ENCODE data around the gene LRRC36. TPM values are rescaled to one million over a fixed set of nuclear protein-coding genes. Genes with fewer than 3 reads are reported as not detected.

The LRRC36 gene
- total RNA-seq, 2 experiments from 2014 or later, result not detected

DNA sequence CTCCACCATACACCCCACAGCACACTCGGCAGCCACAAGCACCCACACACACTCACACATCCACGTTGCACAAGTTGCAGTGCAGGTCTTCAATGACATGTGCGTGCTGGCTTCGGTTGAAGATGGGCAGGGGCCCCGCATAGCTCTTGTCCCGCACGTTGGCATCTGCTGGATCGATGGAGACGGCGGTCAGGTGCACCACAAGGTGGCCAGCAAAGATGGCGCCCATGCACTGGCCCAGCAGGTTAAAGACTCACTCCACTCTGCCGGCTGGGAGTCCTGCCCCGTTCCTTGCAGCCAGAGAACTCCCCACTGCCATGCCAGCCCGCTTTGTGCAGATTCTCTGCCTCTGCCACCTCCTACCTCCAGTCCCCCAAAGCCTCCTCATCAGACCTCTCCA lies 74.3 kb downstream of the LRRC36 start:
- H3K9me3 Mint-ChIP-seq (ENCODE audit: insufficient read depth), result no peaks in the 10 kb centered on the region
- ATAC-seq, result no peak
- no peak overlapping the region for H3K27ac Mint-ChIP-seq
- no peak for DNase-seq
- CTCF ChIA-PET, result interaction anchor here (1.3 to 5.0 kb wide), 2 partner anchors 12 to 140 kb away, joined by 3 to 34 read pairs; no protein-coding TSS in a partner anchor
- no peak overlapping the region for H3K4me3 Mint-ChIP-seq
- H3K27me3 Mint-ChIP-seq (ENCODE audit: low read depth), result peaks cover 10% of the 10 kb centered on the region
- no peaks in the 10 kb centered on the region for H3K36me3 Mint-ChIP-seq (ENCODE audit: low read depth)
- no peaks in the 10 kb centered on the region for H3K4me1 Mint-ChIP-seq (ENCODE audit: low read depth)
- POLR2A ChIA-PET, result no interaction called here

DNA sequence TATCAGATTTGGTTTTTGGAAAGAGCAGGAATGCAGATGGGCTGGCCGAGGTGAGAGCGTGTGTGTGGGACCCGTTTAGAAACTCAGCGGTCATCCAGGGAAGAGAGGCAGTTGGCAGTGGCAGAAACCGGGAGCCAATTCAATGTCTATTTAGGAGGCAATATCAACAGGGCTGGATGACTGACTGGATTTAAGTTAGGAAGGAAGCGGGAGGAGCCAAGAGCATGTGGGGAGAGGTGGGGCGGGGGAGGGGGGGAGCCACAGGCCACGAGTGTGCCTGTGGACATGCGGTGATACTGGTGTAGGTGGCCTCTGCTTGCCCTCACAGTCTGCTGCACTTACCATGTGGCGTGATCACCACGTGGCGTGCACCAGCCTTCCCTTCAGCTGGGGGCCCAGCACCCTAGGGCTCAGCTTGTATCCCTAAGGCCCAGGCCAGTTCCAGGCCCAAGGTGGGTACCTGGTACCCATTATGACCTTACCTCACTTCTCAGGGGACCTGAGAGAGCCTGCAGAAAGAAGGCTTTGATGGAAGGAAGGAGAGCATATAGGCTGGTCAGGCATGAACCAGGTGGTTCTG lies 77.5 kb downstream of the LRRC36 start:
- H3K27me3 Mint-ChIP-seq (ENCODE audit: low read depth), result peaks cover 10% of the 10 kb centered on the region

DNA sequence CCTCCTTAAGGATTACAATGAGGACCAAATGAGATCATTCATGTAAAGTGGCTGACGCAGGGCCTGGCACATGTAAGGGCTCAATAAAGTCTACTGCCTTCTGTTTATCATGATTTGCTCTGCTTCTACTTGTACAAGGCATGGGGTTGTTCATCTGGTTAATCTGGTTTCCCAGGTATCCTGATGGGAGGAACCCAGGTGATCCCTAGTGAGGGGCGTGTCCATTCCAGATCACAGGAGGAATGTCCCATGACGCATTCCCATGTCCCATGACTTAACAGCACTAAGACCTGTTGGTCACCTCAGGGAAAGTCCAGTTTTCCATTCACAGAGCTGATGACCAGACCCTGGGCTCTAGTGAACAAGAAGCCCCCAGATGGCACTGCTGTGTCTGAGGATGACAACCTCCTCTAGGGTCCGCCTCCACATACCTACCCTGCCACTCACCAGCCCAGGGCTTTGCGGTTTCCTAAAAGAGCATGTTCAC lies 78.2 kb downstream of the LRRC36 start:
- DNase-seq (no peak), ATAC-seq (no peak)
- no peaks in the 10 kb centered on the region for H3K9me3 Mint-ChIP-seq (ENCODE audit: insufficient read depth)
- H3K27me3 Mint-ChIP-seq (ENCODE audit: low read depth), result peaks cover 10% of the 10 kb centered on the region
- no peak overlapping the region for H3K27ac Mint-ChIP-seq
- POLR2A ChIA-PET, result no interaction called here
- CTCF ChIA-PET, result interaction anchor here (1.3 kb wide), 1 partner anchor 23 kb away, joined by 3 read pairs; no protein-coding TSS in a partner anchor
- H3K4me1 Mint-ChIP-seq (ENCODE audit: low read depth), result no peaks in the 10 kb centered on the region
- H3K36me3 Mint-ChIP-seq (ENCODE audit: low read depth), result no peaks in the 10 kb centered on the region
- H3K4me3 Mint-ChIP-seq, result no peak overlapping the region

More for the DNA sequence above, 77.5 kb downstream of the LRRC36 start:
- POLR2A ChIA-PET, result no interaction called here
- Mint-ChIP-seq H3K36me3 (ENCODE audit: low read depth) (no peaks in the 10 kb centered on the region), H3K27ac (no peak overlapping the region), H3K4me3 (no peak overlapping the region), H3K9me3 (ENCODE audit: insufficient read depth) (no peaks in the 10 kb centered on the region), H3K4me1 (ENCODE audit: low read depth) (no peaks in the 10 kb centered on the region)
- no peak for DNase-seq
- CTCF ChIA-PET, result interaction anchor here (1.3 kb wide), 1 partner anchor 24 kb away, joined by 3 read pairs; no protein-coding TSS in a partner anchor
- no peak for ATAC-seq

DNA sequence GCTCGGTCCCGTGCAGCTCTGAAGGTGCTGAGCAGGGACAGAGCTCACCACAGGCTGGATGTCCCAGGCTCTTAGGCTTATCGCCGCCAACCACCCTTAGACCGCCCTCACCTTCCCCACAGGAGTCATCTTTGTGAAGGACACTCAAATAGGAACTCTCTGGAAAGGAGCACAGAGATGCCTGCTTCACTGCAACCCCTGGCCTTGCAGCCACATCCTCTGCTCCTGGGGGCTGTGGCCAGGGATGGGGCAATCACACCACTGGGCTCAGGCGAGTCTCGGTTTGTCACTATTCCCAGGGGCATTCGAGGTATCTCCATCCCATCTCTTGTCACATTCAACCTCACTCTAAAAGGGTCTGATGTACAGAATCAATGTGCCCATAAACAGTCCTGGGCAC lies 78.7 kb downstream of the LRRC36 start:
- Mint-ChIP-seq H3K36me3 (ENCODE audit: low read depth) (no peaks in the 10 kb centered on the region), H3K27me3 (ENCODE audit: low read depth) (peaks cover 10% of the 10 kb centered on the region), H3K4me3 (no peak overlapping the region), H3K9me3 (ENCODE audit: insufficient read depth) (no peaks in the 10 kb centered on the region), H3K4me1 (ENCODE audit: low read depth) (no peaks in the 10 kb centered on the region), H3K27ac (no peak overlapping the region)
- DNase-seq (no peak), ATAC-seq (no peak)
- ChIA-PET CTCF (interaction anchor here (0.6 to 1.3 kb wide), 2 partner anchors 23 to 181 kb away, joined by 3 to 4 read pairs; no protein-coding TSS in a partner anchor), POLR2A (no interaction called here)

DNA sequence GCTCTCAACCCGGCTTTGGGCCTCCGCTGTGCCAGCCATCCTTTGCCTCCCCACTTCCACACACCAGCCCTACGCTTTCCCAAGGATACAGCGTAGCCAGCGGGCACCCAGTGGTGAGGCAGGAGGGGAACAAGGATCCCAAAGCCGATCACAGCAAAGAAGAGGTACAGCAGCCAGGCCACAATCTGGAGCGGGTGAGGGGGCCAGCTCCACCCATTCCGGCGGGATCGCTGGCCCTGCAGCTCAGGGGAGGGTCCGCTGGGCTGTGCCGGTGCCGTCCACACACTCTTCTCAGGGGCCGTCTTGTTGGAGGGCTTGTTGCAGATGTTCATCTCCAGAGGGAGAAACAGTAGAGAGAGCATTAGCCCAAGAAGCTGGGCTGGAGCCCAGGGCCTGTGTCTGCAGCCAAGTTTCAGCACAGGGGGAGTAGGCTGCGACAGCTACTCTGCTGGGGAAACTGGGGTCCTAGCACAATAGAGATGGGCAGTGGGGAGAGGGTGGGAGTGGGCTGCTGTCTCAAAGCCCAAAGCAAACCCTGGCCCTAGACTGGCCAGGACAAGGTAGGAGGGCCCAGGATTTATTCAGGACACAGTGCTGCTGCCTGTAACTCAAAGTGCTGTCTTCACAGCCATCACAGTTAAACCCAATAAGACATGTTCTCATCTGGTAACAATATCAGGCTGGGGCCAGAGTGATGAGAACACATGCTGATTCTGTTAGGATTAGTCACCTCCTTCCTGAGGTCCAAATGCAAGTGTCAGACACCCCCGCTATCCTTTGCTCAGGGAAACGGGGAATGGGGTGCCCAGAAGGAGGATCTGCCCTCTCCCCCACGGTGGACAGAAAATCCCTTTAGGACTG lies 79.7 kb downstream of the LRRC36 start:
- Mint-ChIP-seq H3K9me3 (ENCODE audit: insufficient read depth) (no peaks in the 10 kb centered on the region), H3K36me3 (ENCODE audit: low read depth) (no peaks in the 10 kb centered on the region), H3K4me3 (no peak overlapping the region), H3K4me1 (ENCODE audit: low read depth) (no peaks in the 10 kb centered on the region), H3K27me3 (ENCODE audit: low read depth) (peaks cover 9% of the 10 kb centered on the region), H3K27ac (no peak overlapping the region)
- ATAC-seq, result no peak
- CTCF ChIA-PET, result no interaction called here
- POLR2A ChIA-PET, result no interaction called here
- no peak for DNase-seq

DNA sequence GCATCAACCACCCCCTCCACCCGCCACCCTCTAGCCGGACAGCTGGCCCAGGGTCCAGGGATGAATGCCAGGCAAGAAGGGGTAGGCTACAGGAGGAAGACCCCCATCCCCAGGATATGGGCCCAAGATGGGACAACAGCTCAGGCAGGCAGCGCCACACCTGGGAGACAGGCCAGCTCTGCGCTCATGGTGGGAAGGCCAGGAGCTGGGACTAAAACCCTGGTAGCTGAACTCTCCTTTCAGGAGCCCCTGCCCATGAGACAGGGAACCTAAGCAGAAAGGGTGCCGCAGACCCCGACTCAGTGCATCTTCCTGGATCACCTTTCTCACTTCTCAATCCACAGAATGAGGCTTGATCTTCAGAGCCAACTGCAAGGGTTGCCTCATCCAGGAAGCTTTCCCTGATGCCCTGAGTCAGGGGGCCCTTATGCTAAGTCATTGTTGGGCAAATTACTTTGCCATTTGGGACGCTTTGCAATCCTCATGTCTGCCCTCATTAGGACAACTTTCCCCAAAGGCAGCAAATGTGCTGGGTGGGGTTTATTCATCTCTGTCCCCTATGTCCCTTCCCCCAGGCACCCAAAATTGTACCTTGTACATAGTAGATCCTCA lies 80.7 kb downstream of the LRRC36 start:
- POLR2A ChIA-PET, result no interaction called here
- no peak for ATAC-seq

DNA sequence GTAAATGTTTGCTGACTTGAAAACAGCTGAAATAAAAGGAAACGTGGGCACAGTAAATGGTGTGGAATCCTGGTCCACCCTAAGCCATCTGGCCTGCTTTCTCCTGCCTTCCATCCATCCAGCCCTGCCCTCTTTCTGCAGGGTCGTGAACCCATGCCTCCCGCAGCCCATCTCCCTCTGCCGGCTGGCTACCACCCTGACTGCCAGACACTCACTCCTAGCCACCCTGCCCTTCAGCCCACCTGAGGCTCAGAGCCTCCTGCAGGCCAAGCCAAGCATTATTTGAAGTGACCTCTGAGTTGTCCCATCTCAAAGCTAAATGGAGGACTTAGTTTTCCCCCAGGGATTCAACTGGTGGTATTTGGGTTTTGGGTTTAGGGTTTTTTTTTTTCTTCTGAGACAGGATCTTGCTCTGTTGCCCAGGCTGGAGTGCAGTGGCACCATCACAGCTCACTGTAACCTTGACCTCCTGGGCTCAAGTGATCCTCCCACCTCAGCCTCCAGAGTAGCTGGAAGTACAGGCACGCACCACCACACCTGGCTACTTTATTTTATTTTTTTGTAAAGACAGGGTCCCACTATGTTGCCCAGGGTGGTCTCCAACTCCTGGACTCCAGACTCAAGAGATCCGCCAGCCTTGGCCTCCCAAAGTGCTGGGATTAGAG lies 81.3 kb downstream of the LRRC36 start:
- CTCF ChIA-PET, result interaction anchor here (0.8 to 1.0 kb wide), 2 partner anchors 20 to 147 kb away, joined by 3 read pairs; no protein-coding TSS in a partner anchor
- no peak for ATAC-seq
- POLR2A ChIA-PET, result interaction anchor here (0.6 kb wide), 1 partner anchor 30 kb away, joined by 3 read pairs; no protein-coding TSS in a partner anchor
- DNase-seq, result no peak
- H3K4me1 Mint-ChIP-seq (ENCODE audit: low read depth), result no peaks in the 10 kb centered on the region
- H3K4me3 Mint-ChIP-seq, result no peak overlapping the region
- H3K9me3 Mint-ChIP-seq (ENCODE audit: insufficient read depth), result no peaks in the 10 kb centered on the region
- H3K27ac Mint-ChIP-seq, result no peak overlapping the region
- no peaks in the 10 kb centered on the region for H3K36me3 Mint-ChIP-seq (ENCODE audit: low read depth)
- peaks cover 3% of the 10 kb centered on the region for H3K27me3 Mint-ChIP-seq (ENCODE audit: low read depth)

More for the DNA sequence above, 80.7 kb downstream of the LRRC36 start:
- H3K9me3 Mint-ChIP-seq (ENCODE audit: insufficient read depth), result no peaks in the 10 kb centered on the region
- DNase-seq, result no peak
- no peak overlapping the region for H3K4me3 Mint-ChIP-seq
- CTCF ChIA-PET, result interaction anchor here (0.8 to 1.0 kb wide), 2 partner anchors 21 to 147 kb away, joined by 3 read pairs; no protein-coding TSS in a partner anchor
- peaks cover 4% of the 10 kb centered on the region for H3K27me3 Mint-ChIP-seq (ENCODE audit: low read depth)
- H3K4me1 Mint-ChIP-seq (ENCODE audit: low read depth), result no peaks in the 10 kb centered on the region
- no peak overlapping the region for H3K27ac Mint-ChIP-seq
- H3K36me3 Mint-ChIP-seq (ENCODE audit: low read depth), result no peaks in the 10 kb centered on the region

DNA sequence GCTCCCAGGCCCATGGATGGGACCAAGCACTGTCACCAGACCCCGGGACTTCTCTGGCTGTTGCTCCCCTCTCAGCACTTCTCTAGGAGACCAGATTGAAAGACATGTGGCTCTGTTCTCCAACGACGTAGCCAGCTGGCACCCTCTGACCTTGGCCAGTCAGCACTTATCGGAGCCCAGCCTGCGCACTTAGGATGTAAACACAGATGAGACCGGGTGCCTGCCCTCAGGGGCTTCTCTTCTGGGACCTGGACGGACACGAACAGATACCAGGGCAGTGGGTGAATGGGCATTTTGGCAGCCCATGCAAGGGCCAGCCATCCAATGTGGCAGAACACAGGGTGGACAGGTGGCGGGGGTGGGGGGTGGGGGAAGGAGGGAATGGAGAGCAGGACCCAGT lies 83.0 kb downstream of the LRRC36 start:
- no peak for ATAC-seq
- ChIA-PET CTCF (no interaction called here), POLR2A (no interaction called here)
- Mint-ChIP-seq H3K36me3 (ENCODE audit: low read depth) (no peaks in the 10 kb centered on the region), H3K27ac (no peak overlapping the region), H3K27me3 (ENCODE audit: low read depth) (peaks cover 10% of the 10 kb centered on the region), H3K4me3 (no peak overlapping the region), H3K9me3 (ENCODE audit: insufficient read depth) (no peaks in the 10 kb centered on the region), H3K4me1 (ENCODE audit: low read depth) (no peaks in the 10 kb centered on the region)
- no peak for DNase-seq

DNA sequence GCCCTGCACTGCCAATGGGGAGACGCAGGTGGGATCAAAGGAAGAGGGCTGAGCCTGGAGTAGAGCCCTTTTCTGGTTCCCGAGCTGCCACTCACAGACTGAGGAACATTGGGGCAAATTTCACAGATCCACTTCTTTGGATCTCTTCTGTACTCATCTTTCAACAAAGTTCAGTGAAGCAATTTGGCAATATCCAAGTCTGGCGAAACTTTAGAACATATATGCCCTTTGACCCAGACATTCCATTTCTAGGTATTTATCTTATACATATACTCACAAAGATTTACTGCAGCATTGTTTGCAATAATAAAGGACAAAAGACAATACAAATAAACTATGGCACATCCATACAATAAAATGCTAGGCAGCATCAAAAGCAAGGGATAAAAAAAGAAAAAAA lies 84.7 kb downstream of the LRRC36 start:
- Mint-ChIP-seq H3K27me3 (ENCODE audit: low read depth) (peaks cover 15% of the 10 kb centered on the region), H3K36me3 (ENCODE audit: low read depth) (no peaks in the 10 kb centered on the region), H3K9me3 (ENCODE audit: insufficient read depth) (no peaks in the 10 kb centered on the region), H3K4me1 (ENCODE audit: low read depth) (peaks cover 4% of the 10 kb centered on the region), H3K27ac (no peak overlapping the region), H3K4me3 (no peak overlapping the region)
- ChIA-PET POLR2A (no interaction called here), CTCF (interaction anchor here (0.8 kb wide), 1 partner anchor 12 kb away, joined by 3 read pairs; no protein-coding TSS in a partner anchor)
- DNase-seq, result no peak
- ATAC-seq, result no peak

DNA sequence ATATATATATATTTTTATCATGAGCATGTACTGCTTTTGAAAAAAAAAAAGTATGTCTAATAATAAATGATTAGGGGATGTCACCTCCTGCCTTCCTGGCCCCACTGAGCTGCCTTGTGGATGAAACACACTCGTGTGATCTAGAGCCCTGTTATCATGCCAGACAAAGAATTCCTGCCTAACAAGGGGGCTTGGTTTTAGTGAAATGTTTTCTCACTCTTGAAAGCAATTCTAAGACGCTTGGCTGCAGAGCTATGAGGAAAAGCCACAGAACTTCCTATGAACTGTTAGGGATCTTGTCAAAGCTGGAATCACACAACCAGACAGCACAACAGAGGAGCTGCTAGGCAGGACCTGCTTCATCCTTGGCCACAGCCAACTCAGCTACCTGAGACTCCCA lies 85.7 kb downstream of the LRRC36 start:
- no peak overlapping the region for H3K4me3 Mint-ChIP-seq
- no peaks in the 10 kb centered on the region for H3K36me3 Mint-ChIP-seq (ENCODE audit: low read depth)
- H3K27ac Mint-ChIP-seq, result no peak overlapping the region
- no peak for DNase-seq
- peaks cover 8% of the 10 kb centered on the region for H3K4me1 Mint-ChIP-seq (ENCODE audit: low read depth)
- ATAC-seq, result no peak
- H3K27me3 Mint-ChIP-seq (ENCODE audit: low read depth), result peaks cover 22% of the 10 kb centered on the region
- ChIA-PET CTCF (interaction anchor here (0.7 to 3.8 kb wide), 2 partner anchors 12 to 15 kb away, joined by 3 to 22 read pairs; no protein-coding TSS in a partner anchor), POLR2A (interaction anchor here (0.7 kb wide), 1 partner anchor 44 kb away, joined by 5 read pairs; no protein-coding TSS in a partner anchor)
- H3K9me3 Mint-ChIP-seq (ENCODE audit: insufficient read depth), result no peaks in the 10 kb centered on the region
